Measurements from ENCODE around the gene RRP1B. TPM values are rescaled to one million over a fixed set of nuclear protein-coding genes. Genes with fewer than 3 reads are reported as not detected.

The RRP1B gene
- total RNA-seq, 2 experiments from 2014 or later: 44.2 to 46.6 TPM

GRCh38 chr21:43734131-43734927 is 75.0 kb downstream of the RRP1B start:
- Mint-ChIP-seq H3K27me3 (no peaks in the 10 kb centered on the region), H3K4me1 (peaks cover 23% of the 10 kb centered on the region), H3K36me3 (peaks cover 10% of the 10 kb centered on the region), H3K9me3 (no peaks in the 10 kb centered on the region), H3K27ac (peak overlapping the region; percentile 54), H3K4me3 (peak overlapping the region; percentile 13)
- DNase-seq (no peak), ATAC-seq (ENCODE audit: low read depth) (peak; percentile 35)
- POLR2A ChIA-PET: interaction anchor here (0.8 kb wide), 1 partner anchor 27 kb away, joined by 3 read pairs; no protein-coding TSS in a partner anchor

DNA sequence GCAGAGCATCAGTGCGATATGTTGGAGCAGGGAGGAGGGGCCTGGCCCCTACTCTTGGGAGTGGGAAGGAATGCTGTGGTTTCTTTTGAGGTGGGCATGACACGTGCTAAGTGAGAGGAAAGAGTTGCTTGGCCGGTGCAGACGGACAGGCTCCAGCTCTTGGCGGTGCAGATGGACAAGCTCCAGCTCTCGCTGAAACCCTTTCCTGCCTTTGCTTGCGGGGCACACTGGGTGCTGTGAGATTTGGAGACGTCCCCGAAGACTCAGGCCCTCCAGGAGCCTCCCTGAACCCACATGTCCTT is 75.5 kb downstream of the RRP1B start:
- ATAC-seq (ENCODE audit: low read depth) (no peak), DNase-seq (no peak)
- Mint-ChIP-seq H3K4me1 (peaks cover 19% of the 10 kb centered on the region), H3K27me3 (no peaks in the 10 kb centered on the region), H3K27ac (peak overlapping the region; percentile 54), H3K36me3 (peaks cover 11% of the 10 kb centered on the region), H3K4me3 (peak overlapping the region; percentile 13), H3K9me3 (no peaks in the 10 kb centered on the region)
- POLR2A ChIA-PET: interaction anchor here (0.8 kb wide), 1 partner anchor 27 kb away, joined by 3 read pairs; no protein-coding TSS in a partner anchor

DNA sequence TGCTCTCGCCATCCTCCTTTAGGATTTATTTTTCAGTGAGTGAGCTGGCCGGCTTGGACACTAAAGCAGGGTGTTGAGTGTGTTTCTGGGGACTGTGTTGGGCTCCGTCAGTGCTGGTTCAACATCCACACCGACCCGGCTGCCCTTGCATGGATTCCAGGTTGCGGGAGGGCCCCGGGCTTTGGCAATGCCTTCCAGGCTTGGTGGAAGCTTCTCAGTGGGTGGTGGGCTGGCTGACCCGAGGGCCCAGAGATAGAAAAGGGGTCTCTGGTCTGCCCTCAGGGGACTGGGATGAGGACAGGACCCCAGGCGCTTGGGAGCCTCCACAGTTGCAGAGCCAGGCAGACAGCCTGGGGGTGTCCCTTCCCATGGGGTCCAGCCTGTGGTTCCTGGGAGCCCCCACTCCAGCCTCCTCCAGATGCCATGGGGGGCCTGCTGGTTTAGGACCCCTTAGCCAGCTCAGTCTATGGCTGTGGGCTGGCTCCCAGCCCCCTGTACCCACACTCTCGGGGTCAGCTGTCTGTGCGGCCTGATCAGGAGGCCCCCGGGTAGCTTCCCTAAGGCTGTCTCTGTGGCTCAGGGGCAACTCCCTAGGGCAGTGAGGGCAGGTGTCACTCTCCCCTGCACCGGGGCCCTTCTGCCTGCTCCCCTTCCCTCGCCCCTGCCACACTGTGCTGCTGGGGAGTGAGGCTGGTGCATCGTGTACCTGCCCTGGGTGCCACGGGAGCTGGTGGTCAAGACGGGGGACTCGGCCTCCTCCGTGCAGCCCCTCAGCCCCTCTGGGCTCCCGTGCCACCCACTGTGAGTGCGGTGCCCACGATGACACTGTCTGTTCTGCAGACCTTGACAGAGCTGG is 76.1 kb downstream of the RRP1B start:
- H3K27ac Mint-ChIP-seq: peak overlapping the region; percentile 54
- ATAC-seq (ENCODE audit: low read depth) (no peak), DNase-seq (no peak)
- peaks cover 12% of the 10 kb centered on the region for H3K36me3 Mint-ChIP-seq
- H3K9me3 Mint-ChIP-seq: no peaks in the 10 kb centered on the region
- H3K27me3 Mint-ChIP-seq: no peaks in the 10 kb centered on the region
- no peak overlapping the region for H3K4me3 Mint-ChIP-seq
- POLR2A ChIA-PET: interaction anchor here (0.8 to 1.0 kb wide), 2 partner anchors 12 to 26 kb away, joined by 3 read pairs; no protein-coding TSS in a partner anchor
- peaks cover 16% of the 10 kb centered on the region for H3K4me1 Mint-ChIP-seq

GRCh38 chr21:43736224-43736883 is 77.0 kb downstream of the RRP1B start:
- H3K36me3 Mint-ChIP-seq: peaks cover 15% of the 10 kb centered on the region
- ATAC-seq (ENCODE audit: low read depth) (no peak), DNase-seq (no peak)
- no peaks in the 10 kb centered on the region for H3K9me3 Mint-ChIP-seq
- peak overlapping the region; percentile 43 for H3K27ac Mint-ChIP-seq
- no peak overlapping the region for H3K4me3 Mint-ChIP-seq
- POLR2A ChIA-PET: interaction anchor here (1.0 to 1.7 kb wide), 2 partner anchors 9 to 11 kb away, joined by 3 to 7 read pairs; no protein-coding TSS in a partner anchor
- H3K27me3 Mint-ChIP-seq: no peaks in the 10 kb centered on the region
- peaks cover 16% of the 10 kb centered on the region for H3K4me1 Mint-ChIP-seq

DNA sequence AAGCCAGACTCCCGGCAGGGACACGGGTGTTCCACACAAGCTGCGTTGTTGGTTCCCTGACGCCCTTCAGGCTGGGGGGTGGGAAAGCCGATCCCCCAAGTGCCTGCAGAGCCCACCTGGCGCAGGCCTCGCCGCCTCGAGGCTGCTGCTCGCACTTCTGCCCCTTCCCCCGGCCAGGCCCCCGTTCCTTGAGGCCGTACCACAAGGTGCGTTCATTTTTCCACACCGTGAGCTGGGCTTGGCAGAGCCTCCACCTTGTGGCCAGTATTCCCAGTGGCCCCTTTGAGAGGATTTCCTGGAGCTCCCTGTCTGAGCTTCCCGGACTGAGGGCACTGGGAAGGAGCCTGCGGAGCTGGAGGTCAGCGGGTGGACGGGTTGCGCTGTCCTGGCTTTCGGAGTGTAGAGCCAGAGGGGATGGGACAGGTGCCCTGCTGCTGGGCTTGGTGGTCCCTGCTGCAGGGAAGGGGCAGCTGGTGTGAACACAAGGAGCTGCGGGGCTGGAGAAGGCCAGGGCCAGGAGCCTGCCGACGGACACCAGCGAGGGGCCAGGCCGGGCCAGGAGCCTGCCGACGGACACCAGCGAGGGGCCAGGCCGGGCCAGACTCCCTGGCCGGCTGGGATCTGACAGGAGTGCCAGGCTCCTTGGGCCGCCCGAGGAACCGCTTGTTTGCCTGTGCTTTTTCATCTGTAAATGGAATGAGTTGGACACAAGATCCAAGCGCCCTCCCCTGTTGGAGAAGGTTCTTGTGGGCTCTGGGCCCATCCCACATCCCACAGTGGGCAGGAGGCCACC is 78.0 kb downstream of the RRP1B start:
- POLR2A ChIA-PET: interaction anchor here (1.7 kb wide), 1 partner anchor 10 kb away, joined by 7 read pairs; no protein-coding TSS in a partner anchor
- H3K4me3 Mint-ChIP-seq: no peak overlapping the region
- H3K36me3 Mint-ChIP-seq: peaks cover 15% of the 10 kb centered on the region
- ATAC-seq (ENCODE audit: low read depth): no peak
- DNase-seq: no peak
- no peak overlapping the region for H3K27ac Mint-ChIP-seq
- peaks cover 16% of the 10 kb centered on the region for H3K4me1 Mint-ChIP-seq
- H3K27me3 Mint-ChIP-seq: no peaks in the 10 kb centered on the region
- H3K9me3 Mint-ChIP-seq: no peaks in the 10 kb centered on the region

- Mint-ChIP-seq H3K27ac (no peak overlapping the region), H3K36me3 (peaks cover 16% of the 10 kb centered on the region), H3K27me3 (no peaks in the 10 kb centered on the region), H3K4me3 (no peak overlapping the region), H3K4me1 (peaks cover 5% of the 10 kb centered on the region), H3K9me3 (no peaks in the 10 kb centered on the region)
- DNase-seq (no peak), ATAC-seq (ENCODE audit: low read depth) (no peak)
- POLR2A ChIA-PET: no interaction called here
These were observed 80.5 kb downstream of the RRP1B start for GRCh38 chr21:43739621-43740435.

DNA sequence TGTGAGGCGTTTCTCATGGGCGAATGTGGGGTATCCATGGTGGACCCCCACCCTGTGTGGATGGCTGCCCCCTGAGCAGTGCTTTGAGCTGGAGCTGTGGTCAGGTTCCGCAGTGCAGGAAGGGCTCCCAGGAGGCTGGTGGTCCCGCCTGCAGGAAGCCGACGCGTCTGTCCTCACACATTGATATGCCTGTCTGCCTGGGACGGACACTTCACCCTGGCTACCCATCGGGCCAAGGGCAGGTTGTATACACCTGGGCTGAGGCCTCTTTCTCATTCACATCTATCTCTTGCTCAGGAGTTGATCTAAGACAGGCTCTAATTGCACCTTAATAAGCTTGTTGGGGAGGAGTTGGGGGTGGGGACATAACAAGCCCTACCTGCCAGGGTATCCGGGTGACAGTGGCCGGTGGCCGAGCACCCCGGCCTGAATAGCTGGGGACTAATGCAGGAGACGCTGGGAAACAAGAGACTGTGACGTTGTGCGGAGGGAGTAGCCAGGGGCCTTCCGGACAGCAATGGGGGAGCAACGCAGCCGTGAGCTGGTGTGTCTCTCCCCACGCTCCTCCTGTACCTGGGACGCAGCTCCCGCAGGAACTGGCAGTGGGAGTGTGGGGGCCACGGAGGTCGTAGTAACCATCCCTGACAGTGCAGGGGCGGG is 81.3 kb downstream of the RRP1B start:
- POLR2A ChIA-PET: no interaction called here

GRCh38 chr21:43741423-43742096 is 82.2 kb downstream of the RRP1B start:
- Mint-ChIP-seq H3K27me3 (no peaks in the 10 kb centered on the region), H3K4me1 (peaks cover 2% of the 10 kb centered on the region), H3K27ac (no peak overlapping the region), H3K4me3 (no peak overlapping the region), H3K36me3 (peaks cover 12% of the 10 kb centered on the region), H3K9me3 (no peaks in the 10 kb centered on the region)
- DNase-seq (no peak), ATAC-seq (ENCODE audit: low read depth) (no peak)
- POLR2A ChIA-PET: no interaction called here

More for the DNA sequence above, 81.3 kb downstream of the RRP1B start:
- DNase-seq (no peak), ATAC-seq (ENCODE audit: low read depth) (peak; percentile 26)
- peak overlapping the region; percentile 38 for H3K27ac Mint-ChIP-seq
- no peaks in the 10 kb centered on the region for H3K27me3 Mint-ChIP-seq
- no peaks in the 10 kb centered on the region for H3K9me3 Mint-ChIP-seq
- peaks cover 17% of the 10 kb centered on the region for H3K36me3 Mint-ChIP-seq
- peaks cover 2% of the 10 kb centered on the region for H3K4me1 Mint-ChIP-seq
- no peak overlapping the region for H3K4me3 Mint-ChIP-seq

DNA sequence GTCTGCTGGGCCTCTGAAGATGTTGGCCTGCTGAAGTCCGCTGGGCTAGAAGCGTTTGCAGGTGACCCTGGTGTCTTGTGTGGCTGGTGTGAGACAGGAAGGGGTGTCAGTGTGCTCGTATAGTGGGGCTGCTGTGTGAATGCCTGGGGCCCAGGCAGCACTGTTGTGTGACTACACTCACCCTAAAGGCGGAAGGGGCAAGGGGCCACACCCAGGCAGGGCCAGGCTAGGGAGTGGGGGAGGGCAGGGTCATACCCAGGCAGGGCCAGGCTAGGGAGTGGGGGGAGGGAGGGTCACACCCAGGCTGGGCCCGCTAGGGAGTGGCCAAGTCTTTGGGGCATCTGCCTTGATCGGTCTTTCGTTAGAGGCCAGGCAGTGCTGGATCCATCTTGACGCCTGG is 84.6 kb downstream of the RRP1B start:
- Mint-ChIP-seq H3K4me1 (no peaks in the 10 kb centered on the region), H3K4me3 (no peak overlapping the region), H3K36me3 (peaks cover 7% of the 10 kb centered on the region), H3K9me3 (no peaks in the 10 kb centered on the region), H3K27ac (no peak overlapping the region), H3K27me3 (no peaks in the 10 kb centered on the region)
- ATAC-seq (ENCODE audit: low read depth) (no peak), DNase-seq (no peak)
- POLR2A ChIA-PET: no interaction called here

GRCh38 chr21:43744725-43745124 is 85.4 kb downstream of the RRP1B start:
- POLR2A ChIA-PET: no interaction called here
- H3K9me3 Mint-ChIP-seq: no peaks in the 10 kb centered on the region

More at GRCh38 chr21:43744725-43745124, 85.4 kb downstream of the RRP1B start:
- Mint-ChIP-seq H3K27me3 (no peaks in the 10 kb centered on the region), H3K4me1 (peaks cover 6% of the 10 kb centered on the region), H3K27ac (no peak overlapping the region), H3K36me3 (peaks cover 6% of the 10 kb centered on the region), H3K4me3 (no peak overlapping the region)
- DNase-seq (no peak), ATAC-seq (ENCODE audit: low read depth) (no peak)

Data from activated naive CD8-positive, alpha-beta T cell treated with anti-CD3 and anti-CD28 coated beads, Interleukin-2, amount 10 ng/mL, durations not matched to agents 7 days and 5 days (primary cell).